GM18526 (cell line): ENCODE data around the gene DLG5.

Experiments
- POLR2A ChIP-seq: IDR thresholded peaks from 3 replicates; pipeline ENCODE4 v1.6.1; 2011; ENCODE audit not compliant: insufficient read length; ENCODE audit errors: extremely low read depth

DLG5 gene

GRCh38 chr10:77960829-77961329 lies 34.3 kb upstream of the DLG5 start:
- no peak for TF ChIP-seq POLR2A

GRCh38 chr10:77959887-77960455 lies 33.4 kb upstream of the DLG5 start:
- no peak for TF ChIP-seq POLR2A

GRCh38 chr10:77959384-77959783 lies 32.8 kb upstream of the DLG5 start:
- no peak for TF ChIP-seq POLR2A

- TF ChIP-seq POLR2A = no peak
Measured at GRCh38 chr10:77955136-77955535, 28.6 kb upstream of the DLG5 start.

- TF ChIP-seq POLR2A = no peak
Measured at GRCh38 chr10:77949167-77949566, 22.6 kb upstream of the DLG5 start.

- TF ChIP-seq POLR2A = no peak
Measured at GRCh38 chr10:77946084-77946483, 19.5 kb upstream of the DLG5 start.

GRCh38 chr10:77944519-77944918 lies 18.0 kb upstream of the DLG5 start:
- no peak for TF ChIP-seq POLR2A

- no peak for TF ChIP-seq POLR2A
Measured at GRCh38 chr10:77943121-77943901, 16.8 kb upstream of the DLG5 start.

- TF ChIP-seq POLR2A = no peak
Measured at GRCh38 chr10:77941790-77942189, 15.2 kb upstream of the DLG5 start.

- no peak for TF ChIP-seq POLR2A
Measured at GRCh38 chr10:77940627-77941026, 14.1 kb upstream of the DLG5 start.

- TF ChIP-seq POLR2A = no peak
Measured at GRCh38 chr10:77940225-77940624, 13.7 kb upstream of the DLG5 start.

- TF ChIP-seq POLR2A = no peak
Measured at GRCh38 chr10:77939561-77940001, 13.0 kb upstream of the DLG5 start.

- TF ChIP-seq POLR2A = no peak
Measured at GRCh38 chr10:77936697-77937567, 10.4 kb upstream of the DLG5 start.

GRCh38 chr10:77932016-77932715 lies 5.6 kb upstream of the DLG5 start:
- TF ChIP-seq POLR2A = no peak
